ENCODE data around the gene LMO1. TPM values are rescaled to one million over a fixed set of nuclear protein-coding genes. Genes with fewer than 3 reads are reported as not detected.
A peak's percentile ranks its signal among the peaks of the same experiment; 100 is the strongest.

The LMO1 gene
- total RNA-seq, 1 experiment from 2014 or later: 1.7 TPM

GRCh38 chr11:8288166-8288772 is 24.6 kb upstream of the LMO1 start:
- no peak for DNase-seq (ENCODE audit: low spot score)

- DNase-seq (ENCODE audit: low spot score): no peak
Measured at GRCh38 chr11:8287703-8288102, 24.0 kb upstream of the LMO1 start.

GRCh38 chr11:8287297-8287696 is 23.6 kb upstream of the LMO1 start:
- DNase-seq (ENCODE audit: low spot score): no peak

- no peak for DNase-seq (ENCODE audit: low spot score)
Measured at GRCh38 chr11:8286886-8287285, 23.2 kb upstream of the LMO1 start.

- DNase-seq (ENCODE audit: low spot score): no peak
Measured at GRCh38 chr11:8285796-8286195, 22.1 kb upstream of the LMO1 start.

GRCh38 chr11:8285228-8285627 is 21.6 kb upstream of the LMO1 start:
- no peak for DNase-seq (ENCODE audit: low spot score)

- peak; percentile 28 for DNase-seq (ENCODE audit: low spot score)
Measured at GRCh38 chr11:8283465-8284230, 20.0 kb upstream of the LMO1 start.

GRCh38 chr11:8283100-8283464 is 19.4 kb upstream of the LMO1 start:
- DNase-seq (ENCODE audit: low spot score): no peak

GRCh38 chr11:8282631-8283030 is 19.0 kb upstream of the LMO1 start:
- no peak for DNase-seq (ENCODE audit: low spot score)

- no peak for DNase-seq (ENCODE audit: low spot score)
Measured at GRCh38 chr11:8281266-8281665, 17.6 kb upstream of the LMO1 start.

- DNase-seq (ENCODE audit: low spot score): no peak
Measured at GRCh38 chr11:8277691-8278090, 14.0 kb upstream of the LMO1 start.

GRCh38 chr11:8276528-8276927 is 12.8 kb upstream of the LMO1 start:
- no peak for DNase-seq (ENCODE audit: low spot score)

- DNase-seq (ENCODE audit: low spot score): no peak
Measured at GRCh38 chr11:8273287-8273686, 9.6 kb upstream of the LMO1 start.

- no peak for DNase-seq (ENCODE audit: low spot score)
Measured at GRCh38 chr11:8271106-8271886, 7.6 kb upstream of the LMO1 start.

- no peak for DNase-seq (ENCODE audit: low spot score)
Measured at GRCh38 chr11:8269636-8270035, 6.0 kb upstream of the LMO1 start.

- no peak for DNase-seq (ENCODE audit: low spot score)
Measured at GRCh38 chr11:8268530-8269400, 5.1 kb upstream of the LMO1 start.

- DNase-seq (ENCODE audit: low spot score): no peak
Measured at GRCh38 chr11:8267831-8268529, 4.3 kb upstream of the LMO1 start.

GRCh38 chr11:8267280-8267679 is 3.6 kb upstream of the LMO1 start:
- no peak for DNase-seq (ENCODE audit: low spot score)

GRCh38 chr11:8266246-8267241 is 2.9 kb upstream of the LMO1 start:
- no peak for DNase-seq (ENCODE audit: low spot score)

GRCh38 chr11:8265681-8266241 is 2.1 kb upstream of the LMO1 start:
- DNase-seq (ENCODE audit: low spot score): no peak
